Large intestine (tissue), 3 donors: ENCODE results near the gene EIF4ENIF1. TPM values are rescaled to one million over a fixed set of nuclear protein-coding genes. Genes with fewer than 3 reads are reported as not detected.

Source experiments
- DNase-seq, 2 donors: peaks; one replicate each; pipeline versions ENCODE4 v3.0.0 to v3.0.0-alpha.2; 2013
- H3K27ac ChIP-seq: one replicate; pipeline ENCODE4 v1.5.1; 2013; ENCODE audit warnings: low read length
- H3K27me3 ChIP-seq: 2 replicates; pipeline ENCODE4 v1.6.1; 2013; ENCODE audit warnings: low read length; ENCODE audit not compliant: control insufficient read depth, insufficient read depth
- H3K36me3 ChIP-seq: 2 replicates; pipeline ENCODE4 v1.6.1; 2013; ENCODE audit warnings: low read length; ENCODE audit not compliant: control insufficient read depth, insufficient read depth
- H3K4me1 ChIP-seq: one replicate; pipeline ENCODE4 v1.6.1; 2013; ENCODE audit warnings: low read length; ENCODE audit not compliant: control insufficient read depth, insufficient read depth
- H3K4me3 ChIP-seq: one replicate; pipeline ENCODE4 v1.5.1; 2013; ENCODE audit warnings: low read length
- H3K9me3 ChIP-seq: one replicate; pipeline ENCODE4 v1.6.1; 2013; ENCODE audit warnings: mild to moderate bottlenecking, low read depth, low read length, moderate library complexity; ENCODE audit not compliant: control insufficient read depth
- WGBS: methylation state at CpG from one replicate; pipeline ENCODE4 v1.1.5; 2013; ENCODE audit warnings: low lambda C conversion rate; ENCODE audit not compliant: insufficient coverage; 5-methylcytosine and 5-hydroxymethylcytosine counted together
- polyA plus RNA-seq: library from polyadenylated mRNA; unstranded; fragments of 120-200 nt; gene quantifications from one replicate; pipeline ENCODE4 v1.2.1, GENCODE V29; 2013

EIF4ENIF1 gene
- polyA plus RNA-seq, 1 donor: 27.7 TPM

DNA sequence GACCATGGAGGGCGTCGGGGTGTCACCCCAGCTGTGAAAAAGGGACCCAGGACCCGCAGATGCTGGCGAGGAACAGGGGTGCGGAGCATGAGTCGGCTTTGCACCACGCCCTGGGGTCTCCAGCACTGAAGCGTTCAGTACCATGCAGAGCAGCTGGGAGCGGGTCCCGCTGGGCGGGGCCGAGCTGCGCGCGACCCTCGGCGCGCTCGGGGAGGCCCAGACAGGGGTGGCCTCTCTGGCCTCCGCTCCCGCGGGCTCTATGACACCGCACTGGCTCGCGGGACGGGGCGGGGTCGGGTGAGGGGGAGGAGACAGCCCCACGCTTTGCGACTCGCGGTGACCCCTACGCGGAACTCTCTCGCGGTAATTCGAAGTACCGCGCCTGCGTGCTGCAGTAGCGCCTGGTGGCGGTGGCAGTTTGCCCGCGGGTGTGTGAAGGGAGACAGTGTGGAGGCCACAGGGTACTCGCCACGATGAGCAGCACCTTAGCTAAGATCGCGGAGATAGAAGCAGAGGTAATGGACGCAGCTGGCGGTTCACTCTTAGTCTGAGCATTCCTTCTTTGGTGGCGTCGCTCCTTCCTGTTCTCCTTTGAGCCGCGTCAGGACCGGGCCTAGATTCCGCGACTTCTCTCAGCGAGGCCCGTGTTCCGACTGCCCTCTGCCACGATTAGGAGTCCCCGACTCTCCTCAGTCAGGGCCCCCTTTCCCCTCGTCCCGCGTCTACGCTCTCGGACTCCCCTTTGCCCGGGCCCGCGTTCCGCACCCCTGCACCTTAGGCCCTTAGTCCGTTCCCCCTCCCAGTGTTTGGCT, 90.2 kb downstream of the EIF4ENIF1 start, which contains the start of gene DRG1:
Gene DRG1, plus strand, starts transcription at position 394 of the 812 bp plus-strand sequence. Its CDS starts 80 bp downstream, at position 474.
- Histone ChIP-seq H3K4me1 (peaks cover 3% of the 10 kb centered on the region), H3K27me3 (no peaks in the 10 kb centered on the region), H3K36me3 (peaks cover 28% of the 10 kb centered on the region), H3K9me3 (no peaks in the 10 kb centered on the region), H3K27ac (peak within 1 kb of the TSS; percentile 77), H3K4me3 (peak within 1 kb of the TSS; percentile 86)
- peak; percentile 97 to 98 for DNase-seq
- no CpG with 5 or more reads among the region's 72 CpGs for WGBS

DNA sequence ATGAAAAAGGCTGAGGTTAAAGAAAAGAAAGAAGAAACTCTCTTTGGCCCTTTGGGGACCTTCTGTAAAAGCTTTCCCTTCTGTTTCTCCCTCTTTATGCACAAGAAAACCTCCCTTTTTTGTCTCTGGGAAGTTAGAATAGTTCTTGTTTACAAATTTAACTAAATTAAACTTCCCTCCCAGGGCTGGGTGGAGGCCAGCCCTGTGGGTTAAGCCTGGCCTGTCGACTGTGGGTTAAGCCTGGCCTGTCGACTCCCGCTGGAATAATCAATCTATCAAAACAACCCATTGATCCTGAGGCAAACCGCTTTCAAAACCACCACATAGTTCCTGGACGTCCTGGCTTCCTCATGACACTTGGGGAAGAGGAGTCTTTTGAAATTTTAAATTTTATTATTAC, 91.4 kb downstream of the EIF4ENIF1 start:
- no peaks in the 10 kb centered on the region for H3K27me3 ChIP-seq
- WGBS: no CpG with 5 or more reads among the region's 5 CpGs
- H3K27ac ChIP-seq: no peak overlapping the region
- H3K36me3 ChIP-seq: peaks cover 16% of the 10 kb centered on the region
- H3K4me3 ChIP-seq: no peak overlapping the region
- no peaks in the 10 kb centered on the region for H3K9me3 ChIP-seq
- peaks cover 3% of the 10 kb centered on the region for H3K4me1 ChIP-seq
- no peak for DNase-seq

DNA sequence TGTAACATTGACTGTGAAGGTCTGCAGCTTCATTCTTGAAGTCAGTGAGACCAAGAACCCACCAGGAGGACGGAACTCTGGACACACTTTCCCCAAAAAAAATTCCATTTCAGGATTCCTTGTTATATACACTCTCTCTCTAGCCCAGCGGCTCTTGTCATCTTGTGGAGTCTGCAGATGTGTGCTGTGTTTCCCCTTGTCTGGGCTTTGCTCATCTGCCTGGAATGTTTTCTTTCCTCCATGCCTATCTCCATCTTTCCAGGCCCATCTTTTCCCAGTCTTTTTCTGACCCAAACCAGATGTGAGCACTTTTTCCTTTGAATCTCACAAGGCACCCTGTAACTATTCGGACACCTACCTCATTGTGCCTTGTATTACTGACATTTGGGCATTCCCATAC, 95.3 kb downstream of the EIF4ENIF1 start:
- Histone ChIP-seq H3K27ac (no peak overlapping the region), H3K4me1 (no peaks in the 10 kb centered on the region), H3K9me3 (no peaks in the 10 kb centered on the region), H3K4me3 (no peak overlapping the region), H3K36me3 (no peaks in the 10 kb centered on the region), H3K27me3 (no peaks in the 10 kb centered on the region)
- no peak for DNase-seq
- no CpG with 5 or more reads among the region's 3 CpGs for WGBS

DNA sequence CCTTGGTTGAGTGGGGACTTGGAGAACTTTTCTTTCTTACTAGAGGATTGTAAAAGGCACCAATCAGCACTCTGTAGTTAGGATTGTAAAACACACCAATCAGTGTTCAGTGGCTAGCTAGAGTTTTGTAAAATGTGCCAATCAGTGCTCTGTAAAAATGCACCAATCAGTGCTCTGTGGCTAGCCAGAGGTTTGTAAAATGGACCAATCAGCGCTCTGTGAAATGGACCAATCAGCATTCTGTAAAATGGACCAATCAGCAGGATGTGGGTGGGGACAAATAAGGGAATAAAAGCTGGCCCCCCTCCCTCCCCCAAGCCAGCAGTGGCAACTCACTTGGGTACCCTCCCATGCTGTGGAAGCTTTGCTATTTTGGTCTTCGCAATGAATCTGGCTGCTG, 95.7 kb downstream of the EIF4ENIF1 start:
- H3K9me3 ChIP-seq: no peaks in the 10 kb centered on the region
- WGBS: no CpG with 5 or more reads among the region's 2 CpGs
- no peak overlapping the region for H3K27ac ChIP-seq
- no peaks in the 10 kb centered on the region for H3K4me1 ChIP-seq
- H3K36me3 ChIP-seq: no peaks in the 10 kb centered on the region
- H3K27me3 ChIP-seq: no peaks in the 10 kb centered on the region
- DNase-seq: no peak
- no peak overlapping the region for H3K4me3 ChIP-seq

Other genes with a start within 250 kb of the EIF4ENIF1 start
- 13.9 TPM for gene PIK3IP1, start 197.4 kb downstream of the EIF4ENIF1 start, polyA plus RNA-seq
- gene PATZ1, start 143.5 kb downstream of the EIF4ENIF1 start, polyA plus RNA-seq: 38.0 TPM
- gene DRG1, start 90.2 kb downstream of the EIF4ENIF1 start, polyA plus RNA-seq: 55.7 TPM
- gene SFI1, start 6.7 kb upstream of the EIF4ENIF1 start, polyA plus RNA-seq: 83.1 TPM
- 54.3 TPM for gene PISD, start 172.4 kb upstream of the EIF4ENIF1 start, polyA plus RNA-seq